ENCODE results near the gene ESD.

GRCh38 chr13:46747031-46747820, 49.7 kb downstream of the ESD start:
- TF ChIP-seq ZNF792 (tag by site-specific recombination; IDR thresholded peaks at IDR 0.05) (no peak), MEIS1 (CRISPR knock-in tag; IDR thresholded peaks at IDR 0.05; ENCODE audit: borderline replicate concordance) (no peak), ZNF776 (tag by site-specific recombination; IDR thresholded peaks at IDR 0.05; ENCODE audit: borderline replicate concordance) (no peak), ZNF580 (tag by site-specific recombination; IDR thresholded peaks at IDR 0.05) (no peak), CTCF (tag by site-specific recombination; IDR thresholded peaks at IDR 0.05) (no peak), ZNF121 (tag by site-specific recombination; IDR thresholded peaks at IDR 0.05) (no peak), ZNF350 (tag by site-specific recombination; IDR thresholded peaks at IDR 0.05) (no peak), ATF2 (tag by site-specific recombination; IDR thresholded peaks at IDR 0.05; ENCODE audit: low read depth) (no peak), PRDM1 (tag by site-specific recombination; IDR thresholded peaks at IDR 0.05) (no peak), ZNF658 (tag by site-specific recombination; IDR thresholded peaks at IDR 0.05) (no peak)

Data from HEK293 (cell line).